ENCODE data around the gene MTOR.

Gene MTOR

DNA sequence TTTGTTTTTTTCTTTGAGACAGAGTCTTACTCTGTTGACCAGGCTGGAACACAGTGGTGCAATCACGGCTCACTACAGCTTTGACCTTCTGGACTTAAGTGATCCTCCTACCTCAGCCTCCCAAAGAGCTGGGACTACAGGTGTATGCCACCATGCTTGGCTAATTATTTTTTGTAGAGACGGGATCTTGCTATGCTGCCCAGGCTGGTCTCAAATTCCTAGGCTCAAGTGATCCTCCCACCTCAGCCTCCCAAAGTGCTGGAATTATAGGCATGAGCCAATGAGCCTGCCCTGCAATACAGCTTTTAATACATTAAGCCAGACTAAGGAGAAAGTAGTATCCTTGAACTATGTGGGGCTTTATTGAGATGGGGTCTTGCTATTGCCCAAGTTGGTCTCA is 146.0 kb downstream of the MTOR start:
- Histone ChIP-seq H3K27me3 (ENCODE audit: insufficient read depth, low read depth) (no peaks in the 10 kb centered on the region), H3K79me2 (ENCODE audit: insufficient read depth, low read depth) (no peaks in the 10 kb centered on the region), H2AFZ (ENCODE audit: low read depth) (no peak overlapping the region), H3K4me2 (no peak overlapping the region), H3K4me1 (ENCODE audit: low read depth, poor library complexity, severe bottlenecking) (no peaks in the 10 kb centered on the region), H3K27ac (no peak overlapping the region), H3K9ac (no peak overlapping the region), H3K36me3 (ENCODE audit: insufficient read depth) (0 out of 2 replicates have a peak, but pooled peaks cover 3% of the 10 kb centered on the region), H4K20me1 (ENCODE audit: insufficient read depth) (no peaks in the 10 kb centered on the region), H3K4me3 (IDR thresholded peaks at IDR 0.05; ENCODE audit: insufficient read depth, low read depth, low read length) (no peak overlapping the region)
- TF ChIP-seq, protein P1, sequence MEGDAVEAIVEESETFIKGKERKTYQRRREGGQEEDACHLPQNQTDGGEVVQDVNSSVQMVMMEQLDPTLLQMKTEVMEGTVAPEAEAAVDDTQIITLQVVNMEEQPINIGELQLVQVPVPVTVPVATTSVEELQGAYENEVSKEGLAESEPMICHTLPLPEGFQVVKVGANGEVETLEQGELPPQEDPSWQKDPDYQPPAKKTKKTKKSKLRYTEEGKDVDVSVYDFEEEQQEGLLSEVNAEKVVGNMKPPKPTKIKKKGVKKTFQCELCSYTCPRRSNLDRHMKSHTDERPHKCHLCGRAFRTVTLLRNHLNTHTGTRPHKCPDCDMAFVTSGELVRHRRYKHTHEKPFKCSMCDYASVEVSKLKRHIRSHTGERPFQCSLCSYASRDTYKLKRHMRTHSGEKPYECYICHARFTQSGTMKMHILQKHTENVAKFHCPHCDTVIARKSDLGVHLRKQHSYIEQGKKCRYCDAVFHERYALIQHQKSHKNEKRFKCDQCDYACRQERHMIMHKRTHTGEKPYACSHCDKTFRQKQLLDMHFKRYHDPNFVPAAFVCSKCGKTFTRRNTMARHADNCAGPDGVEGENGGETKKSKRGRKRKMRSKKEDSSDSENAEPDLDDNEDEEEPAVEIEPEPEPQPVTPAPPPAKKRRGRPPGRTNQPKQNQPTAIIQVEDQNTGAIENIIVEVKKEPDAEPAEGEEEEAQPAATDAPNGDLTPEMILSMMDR (conservative IDR thresholded peaks at IDR 0.05; ENCODE audit: low read depth, low read length): no peak

DNA sequence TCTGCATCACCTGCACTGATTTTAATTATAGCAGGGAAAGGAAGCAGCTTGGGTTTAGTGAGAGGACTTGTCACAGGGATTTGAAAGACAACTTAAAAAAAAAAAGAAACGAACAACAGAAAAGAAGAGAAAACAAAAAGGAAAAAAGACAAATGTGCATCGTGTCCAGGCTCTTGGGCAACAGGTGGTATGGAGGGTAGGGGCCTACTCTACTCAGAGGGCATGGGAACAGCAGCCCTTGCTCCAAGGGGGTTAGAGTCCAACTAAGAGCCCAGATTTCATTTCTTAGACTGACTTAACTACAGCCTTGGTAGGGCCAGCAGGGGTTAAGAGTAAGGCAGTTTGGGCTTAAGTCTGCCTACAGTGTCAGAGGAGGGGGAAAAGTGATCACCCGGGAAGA is 147.4 kb downstream of the MTOR start:
- Histone ChIP-seq H2AFZ (ENCODE audit: low read depth) (no peak overlapping the region), H3K4me1 (ENCODE audit: low read depth, poor library complexity, severe bottlenecking) (no peaks in the 10 kb centered on the region), H3K36me3 (ENCODE audit: insufficient read depth) (0 out of 2 replicates have a peak, but pooled peaks cover 3% of the 10 kb centered on the region), H3K4me2 (no peak overlapping the region), H4K20me1 (ENCODE audit: insufficient read depth) (no peaks in the 10 kb centered on the region), H3K79me2 (ENCODE audit: insufficient read depth, low read depth) (no peaks in the 10 kb centered on the region), H3K9ac (no peak overlapping the region), H3K27me3 (ENCODE audit: insufficient read depth, low read depth) (no peaks in the 10 kb centered on the region), H3K4me3 (IDR thresholded peaks at IDR 0.05; ENCODE audit: insufficient read depth, low read depth, low read length) (no peak overlapping the region), H3K27ac (no peak overlapping the region)
- TF ChIP-seq, protein P1 (conservative IDR thresholded peaks at IDR 0.05; ENCODE audit: low read depth, low read length): no peak

DNA sequence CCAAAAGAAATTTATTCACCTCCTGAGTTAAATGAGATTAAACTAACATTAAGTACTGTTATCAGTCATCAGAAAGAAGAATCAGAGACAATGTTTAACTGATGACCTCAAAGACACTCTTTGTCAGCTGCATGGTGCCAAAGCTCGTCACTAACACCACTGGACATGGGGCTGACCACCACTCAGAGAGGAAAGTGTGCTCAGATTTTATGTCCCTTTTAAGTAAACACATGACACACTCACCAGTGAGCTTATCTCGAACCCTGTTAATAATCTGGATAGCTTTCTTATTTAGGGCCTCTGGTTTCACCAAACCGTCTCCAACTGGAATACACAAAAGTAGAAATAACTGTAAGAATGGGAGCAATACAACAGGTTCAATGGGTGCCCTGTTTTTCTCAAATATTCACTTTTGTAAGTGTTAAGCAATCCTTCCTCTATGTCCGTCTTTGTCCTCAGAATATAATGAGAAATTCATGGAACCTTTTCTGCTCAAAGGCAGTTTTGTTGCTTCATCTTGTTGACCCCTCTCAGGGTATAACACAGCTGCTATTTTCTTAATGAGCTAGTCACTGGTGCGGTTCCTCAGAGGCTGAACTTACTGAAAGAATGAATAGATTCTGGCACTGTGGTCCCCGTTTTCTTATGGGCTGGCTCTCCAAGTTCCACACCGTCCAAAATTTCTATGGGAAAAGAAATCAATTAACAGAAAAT is 153.1 kb downstream of the MTOR start:
- H3K4me1 ChIP-seq (ENCODE audit: low read depth, poor library complexity, severe bottlenecking): no peaks in the 10 kb centered on the region
- H3K4me3 ChIP-seq (IDR thresholded peaks at IDR 0.05; ENCODE audit: insufficient read depth, low read depth, low read length): no peak overlapping the region
- H3K79me2 ChIP-seq (ENCODE audit: insufficient read depth, low read depth): no peaks in the 10 kb centered on the region
- no peak overlapping the region for H3K27ac ChIP-seq
- 0 out of 2 replicates have a peak, but pooled peaks cover 3% of the 10 kb centered on the region for H3K36me3 ChIP-seq (ENCODE audit: insufficient read depth)
- H3K4me2 ChIP-seq: no peak overlapping the region
- H3K9ac ChIP-seq: no peak overlapping the region
- TF ChIP-seq, protein P1 (conservative IDR thresholded peaks at IDR 0.05; ENCODE audit: low read depth, low read length): no peak
- no peak overlapping the region for H2AFZ ChIP-seq (ENCODE audit: low read depth)
- H3K27me3 ChIP-seq (ENCODE audit: insufficient read depth, low read depth): no peaks in the 10 kb centered on the region
- H4K20me1 ChIP-seq (ENCODE audit: insufficient read depth): no peaks in the 10 kb centered on the region

DNA sequence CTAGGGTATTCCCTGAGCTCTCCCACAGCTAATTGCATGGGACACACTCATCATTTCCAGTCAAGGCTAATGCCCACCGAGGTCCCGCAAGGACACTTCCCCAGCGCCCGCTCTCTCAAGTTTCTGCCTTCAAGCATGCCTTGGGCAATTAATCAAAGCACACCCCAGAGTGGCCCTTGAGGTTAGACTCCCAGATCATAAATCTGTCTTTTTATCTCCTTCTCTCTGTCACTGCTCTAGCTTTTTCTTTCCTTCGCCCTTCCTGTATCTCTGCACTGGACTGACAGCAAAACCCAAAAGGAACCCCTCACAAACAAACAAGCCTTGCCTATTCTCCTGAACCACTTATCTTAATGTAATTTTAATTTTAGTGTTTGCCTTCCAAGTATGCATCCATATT is 154.8 kb downstream of the MTOR start:
- Histone ChIP-seq H3K4me3 (IDR thresholded peaks at IDR 0.05; ENCODE audit: insufficient read depth, low read depth, low read length) (no peak overlapping the region), H3K36me3 (ENCODE audit: insufficient read depth) (0 out of 2 replicates have a peak, but pooled peaks cover 3% of the 10 kb centered on the region), H3K27me3 (ENCODE audit: insufficient read depth, low read depth) (no peaks in the 10 kb centered on the region), H3K4me1 (ENCODE audit: low read depth, poor library complexity, severe bottlenecking) (no peaks in the 10 kb centered on the region), H3K9ac (no peak overlapping the region), H4K20me1 (ENCODE audit: insufficient read depth) (no peaks in the 10 kb centered on the region), H3K4me2 (no peak overlapping the region), H3K79me2 (ENCODE audit: insufficient read depth, low read depth) (no peaks in the 10 kb centered on the region), H2AFZ (ENCODE audit: low read depth) (no peak overlapping the region), H3K27ac (no peak overlapping the region)
- TF ChIP-seq, protein P1 (conservative IDR thresholded peaks at IDR 0.05; ENCODE audit: low read depth, low read length): no peak

Measured in KMS-11 (cell line).